Sigmoid colon (tissue), 4 donors: ENCODE data around the gene TBCA.

Experiments
- POLR2AphosphoS5 ChIP-seq, 4 donors: sonication (generic); formaldehyde crosslinking; IDR thresholded peaks; one replicate each; pipeline ENCODE4 v1.6.1; 2017; ENCODE audit warnings: antibody characterized with exemption in 4 of 4
- TF ChIP-seq, protein P1 (sequence below), 4 experiments: fragments of 450-650 bp in 3 of 4; fragments of 200-600 bp in 1 of 4; IDR thresholded peaks; one replicate each; pipeline ENCODE4 v1.5.1; 2016 to 2019; ENCODE audit warnings: antibody characterized with exemption in 4 of 4, mild to moderate bottlenecking in 3 of 4, moderate library complexity in 2 of 4

DNA sequence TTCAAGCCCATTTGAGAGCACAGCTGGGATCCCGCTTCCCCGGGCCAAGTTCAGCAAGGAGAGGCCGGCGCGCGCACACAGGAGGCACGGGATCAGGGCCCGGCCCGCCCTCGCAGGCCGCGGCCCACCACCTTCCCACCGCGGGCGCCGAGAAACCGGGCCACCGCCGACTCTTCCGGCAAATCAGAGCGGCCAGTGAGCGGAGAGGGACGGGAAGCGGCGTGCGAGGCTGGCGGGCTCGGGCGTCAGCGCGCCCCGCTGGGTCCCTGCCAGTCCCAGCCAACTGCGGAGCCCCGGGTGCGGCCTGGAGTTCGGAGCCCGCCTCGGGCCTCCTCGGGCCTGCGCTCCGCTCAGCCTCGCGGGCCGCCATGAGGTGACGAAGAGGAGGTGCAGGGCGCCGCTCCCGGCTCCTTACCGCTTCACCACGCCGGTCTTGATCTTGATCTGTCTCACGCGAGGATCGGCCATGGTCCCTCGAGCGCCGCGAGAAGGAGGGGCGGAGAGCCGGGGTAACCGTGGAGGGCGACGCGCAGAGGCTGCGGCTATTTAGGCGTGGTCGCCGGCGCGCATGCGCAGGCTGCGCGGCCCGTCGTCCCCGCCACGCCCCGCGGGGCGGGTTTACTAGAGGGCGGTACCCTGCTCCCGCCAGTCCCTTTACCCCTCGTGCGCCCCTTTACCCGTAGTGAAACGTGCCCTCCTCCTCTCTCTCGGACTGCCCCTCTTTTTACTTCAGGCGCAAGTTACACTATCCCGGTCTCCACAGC is at the start of gene TBCA:
- TF ChIP-seq POLR2AphosphoS5 (IDR thresholded peaks at IDR 0.05), result peak; percentile 94 to 97 (median 96)
- TF ChIP-seq, protein P1, sequence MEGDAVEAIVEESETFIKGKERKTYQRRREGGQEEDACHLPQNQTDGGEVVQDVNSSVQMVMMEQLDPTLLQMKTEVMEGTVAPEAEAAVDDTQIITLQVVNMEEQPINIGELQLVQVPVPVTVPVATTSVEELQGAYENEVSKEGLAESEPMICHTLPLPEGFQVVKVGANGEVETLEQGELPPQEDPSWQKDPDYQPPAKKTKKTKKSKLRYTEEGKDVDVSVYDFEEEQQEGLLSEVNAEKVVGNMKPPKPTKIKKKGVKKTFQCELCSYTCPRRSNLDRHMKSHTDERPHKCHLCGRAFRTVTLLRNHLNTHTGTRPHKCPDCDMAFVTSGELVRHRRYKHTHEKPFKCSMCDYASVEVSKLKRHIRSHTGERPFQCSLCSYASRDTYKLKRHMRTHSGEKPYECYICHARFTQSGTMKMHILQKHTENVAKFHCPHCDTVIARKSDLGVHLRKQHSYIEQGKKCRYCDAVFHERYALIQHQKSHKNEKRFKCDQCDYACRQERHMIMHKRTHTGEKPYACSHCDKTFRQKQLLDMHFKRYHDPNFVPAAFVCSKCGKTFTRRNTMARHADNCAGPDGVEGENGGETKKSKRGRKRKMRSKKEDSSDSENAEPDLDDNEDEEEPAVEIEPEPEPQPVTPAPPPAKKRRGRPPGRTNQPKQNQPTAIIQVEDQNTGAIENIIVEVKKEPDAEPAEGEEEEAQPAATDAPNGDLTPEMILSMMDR (IDR thresholded peaks at IDR 0.05), result peak in 2 of 4 experiments; percentile 20 to 26
